Activated CD8-positive, alpha-beta T cell treated with anti-CD3 and anti-CD28 coated beads for 36 hours (primary cell): ENCODE measurements around the gene C1orf226. TPM values are rescaled to one million over a fixed set of nuclear protein-coding genes. Genes with fewer than 3 reads are reported as not detected.

Source experiments
- ATAC-seq: fragments of 200-7000 bp; cut with Tn5 transposase; one replicate; pipeline ENCODE4 v1.10.0; 2021; ENCODE audit warnings: mild to moderate bottlenecking, moderate library complexity
- CTCF ChIA-PET: fragments of 350-600 bp; sonication (Branson Sonifier 250); formaldehyde crosslinking; loops from one replicate; lab custom pipeline; 2021; ENCODE audit warnings: antibody characterized with exemption; lab: Charles Lee
- POLR2A ChIA-PET: fragments of 350-600 bp; sonication (Branson Sonifier 250); formaldehyde crosslinking; loops from one replicate; lab custom pipeline; 2021; ENCODE audit warnings: antibody characterized with exemption; lab: Charles Lee
- DNase-seq: peaks from one replicate; pipeline ENCODE4 v3.0.0-alpha.2; 2020
- H3K27ac Mint-ChIP-seq: one replicate; pipeline ENCODE4 v1.8.0; 2021; ENCODE audit warnings: mild to moderate bottlenecking, mixed read lengths
- H3K27me3 Mint-ChIP-seq: one replicate; pipeline ENCODE4 v1.8.0; 2021; ENCODE audit warnings: mixed read lengths
- H3K36me3 Mint-ChIP-seq: one replicate; pipeline ENCODE4 v1.8.0; 2021; ENCODE audit warnings: low read depth, mixed read lengths
- H3K4me1 Mint-ChIP-seq: one replicate; pipeline ENCODE4 v1.8.0; 2021; ENCODE audit warnings: low read depth, mixed read lengths
- H3K4me3 Mint-ChIP-seq: one replicate; pipeline ENCODE4 v1.8.0; 2021; ENCODE audit warnings: mild to moderate bottlenecking, moderate library complexity, mixed read lengths
- H3K9me3 Mint-ChIP-seq: one replicate; pipeline ENCODE4 v1.8.0; 2021; ENCODE audit warnings: mixed read lengths
- CTCF ChIP-seq: fragments of 200-600 bp; IDR thresholded peaks from one replicate; pipeline ENCODE4 v1.8.0; 2022; ENCODE audit warnings: antibody characterized with exemption, mild to moderate bottlenecking
- intact Hi-C: fragments of 100-400 bp; cut with micrococcal nuclease; formaldehyde crosslinking; loops from one replicate; pipeline ENCODE4 v1.10.0; 2022
- total RNA-seq, 2 experiments: library from RNA; stranded (reverse); gene quantifications; one replicate each; pipeline ENCODE4 v1.2.3, GENCODE V29; 2021

C1orf226 gene
- total RNA-seq, 2 experiments from 2014 or later: 0.07 to 0.20 TPM

DNA sequence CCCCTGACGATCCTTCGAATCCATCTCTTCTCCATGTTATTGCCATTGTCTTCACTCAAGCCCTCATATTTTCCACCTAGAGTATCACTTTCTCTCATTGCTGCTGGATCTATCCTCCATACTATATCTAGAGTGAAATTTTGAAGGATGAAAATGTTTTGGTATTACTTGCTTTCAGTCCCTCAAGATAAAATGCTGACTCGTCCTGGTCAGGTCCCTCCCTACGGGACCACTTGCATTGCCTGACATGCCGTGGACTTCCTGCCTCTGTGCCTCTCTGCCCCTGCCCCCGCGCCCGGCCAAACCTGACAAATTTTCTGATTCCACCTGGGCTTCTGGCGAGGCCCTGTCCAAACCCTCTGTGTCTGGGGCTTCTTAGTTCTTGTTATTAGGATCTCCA lies 28.4 kb upstream of the C1orf226 start:
- Mint-ChIP-seq H3K27ac (no peak overlapping the region), H3K27me3 (peaks cover 5% of the 10 kb centered on the region), H3K9me3 (no peaks in the 10 kb centered on the region), H3K36me3 (no peaks in the 10 kb centered on the region), H3K4me3 (no peak overlapping the region), H3K4me1 (no peaks in the 10 kb centered on the region)
- intact Hi-C loops: no loop called here
- ATAC-seq: no peak
- CTCF ChIA-PET: no interaction called here
- POLR2A ChIA-PET: no interaction called here
- no peak for TF ChIP-seq CTCF
- no peak for DNase-seq

- CTCF ChIA-PET: no interaction called here
Measured at GRCh38 chr1:162353702-162354101, 27.8 kb upstream of the C1orf226 start.

DNA sequence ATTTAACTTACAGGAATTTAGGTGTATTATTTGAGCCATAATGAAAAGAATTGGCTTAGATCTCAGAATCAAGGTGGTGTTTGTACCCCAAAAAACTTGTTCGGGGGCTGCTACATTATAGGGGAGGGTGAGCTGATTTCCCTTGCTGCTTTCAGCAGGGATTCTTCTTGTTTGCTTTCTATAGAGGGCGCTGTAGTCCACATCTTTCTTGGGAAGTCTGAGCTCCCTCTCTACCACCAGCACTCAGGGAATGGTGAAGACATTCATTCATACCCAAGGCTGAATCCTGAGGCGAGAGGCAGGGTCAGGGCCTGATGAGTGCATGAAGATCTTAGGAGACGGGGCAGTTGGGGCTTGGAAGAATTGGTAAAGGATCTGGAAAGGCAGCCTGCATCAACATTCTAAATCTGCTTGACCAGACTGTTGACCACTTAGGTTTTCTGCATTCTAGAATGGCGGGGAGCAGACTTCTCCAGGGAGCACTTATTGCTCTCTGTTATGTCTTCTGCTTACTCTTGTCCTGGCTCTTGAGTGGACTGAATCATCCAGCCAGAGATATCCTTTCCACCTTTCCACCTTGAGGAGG lies 23.8 kb upstream of the C1orf226 start:
- no peaks in the 10 kb centered on the region for H3K9me3 Mint-ChIP-seq
- ATAC-seq (no peak), DNase-seq (no peak)
- H3K27ac Mint-ChIP-seq: no peak overlapping the region
- peaks cover 3% of the 10 kb centered on the region for H3K27me3 Mint-ChIP-seq
- CTCF ChIA-PET: interaction anchor here (1.1 to 1.6 kb wide), 3 partner anchors 8 to 25 kb away, joined by 3 to 5 read pairs (median 3); no protein-coding TSS in a partner anchor
- H3K4me3 Mint-ChIP-seq: no peak overlapping the region
- no peaks in the 10 kb centered on the region for H3K36me3 Mint-ChIP-seq
- no peaks in the 10 kb centered on the region for H3K4me1 Mint-ChIP-seq
- POLR2A ChIA-PET: interaction anchor here (0.6 kb wide), 1 partner anchor 191 kb away, joined by 3 read pairs; no protein-coding TSS in a partner anchor
- intact Hi-C loops: no loop called here
- TF ChIP-seq CTCF: peak; percentile 29

More at GRCh38 chr1:162353702-162354101, 27.8 kb upstream of the C1orf226 start:
- Mint-ChIP-seq H3K27me3 (peaks cover 5% of the 10 kb centered on the region), H3K9me3 (no peaks in the 10 kb centered on the region), H3K27ac (no peak overlapping the region), H3K36me3 (no peaks in the 10 kb centered on the region), H3K4me3 (no peak overlapping the region), H3K4me1 (no peaks in the 10 kb centered on the region)
- TF ChIP-seq CTCF: no peak
- POLR2A ChIA-PET: no interaction called here
- intact Hi-C loops: no loop called here
- no peak for DNase-seq
- ATAC-seq: no peak

GRCh38 chr1:162358928-162359327 lies 22.6 kb upstream of the C1orf226 start:
- no peak overlapping the region for H3K27ac Mint-ChIP-seq
- DNase-seq: no peak
- no peak for ATAC-seq
- H3K9me3 Mint-ChIP-seq: no peaks in the 10 kb centered on the region
- H3K4me3 Mint-ChIP-seq: no peak overlapping the region
- H3K36me3 Mint-ChIP-seq: no peaks in the 10 kb centered on the region
- no peak for TF ChIP-seq CTCF
- CTCF ChIA-PET: no interaction called here
- no peaks in the 10 kb centered on the region for H3K4me1 Mint-ChIP-seq
- POLR2A ChIA-PET: no interaction called here
- peaks cover 3% of the 10 kb centered on the region for H3K27me3 Mint-ChIP-seq
- intact Hi-C loops: no loop called here

DNA sequence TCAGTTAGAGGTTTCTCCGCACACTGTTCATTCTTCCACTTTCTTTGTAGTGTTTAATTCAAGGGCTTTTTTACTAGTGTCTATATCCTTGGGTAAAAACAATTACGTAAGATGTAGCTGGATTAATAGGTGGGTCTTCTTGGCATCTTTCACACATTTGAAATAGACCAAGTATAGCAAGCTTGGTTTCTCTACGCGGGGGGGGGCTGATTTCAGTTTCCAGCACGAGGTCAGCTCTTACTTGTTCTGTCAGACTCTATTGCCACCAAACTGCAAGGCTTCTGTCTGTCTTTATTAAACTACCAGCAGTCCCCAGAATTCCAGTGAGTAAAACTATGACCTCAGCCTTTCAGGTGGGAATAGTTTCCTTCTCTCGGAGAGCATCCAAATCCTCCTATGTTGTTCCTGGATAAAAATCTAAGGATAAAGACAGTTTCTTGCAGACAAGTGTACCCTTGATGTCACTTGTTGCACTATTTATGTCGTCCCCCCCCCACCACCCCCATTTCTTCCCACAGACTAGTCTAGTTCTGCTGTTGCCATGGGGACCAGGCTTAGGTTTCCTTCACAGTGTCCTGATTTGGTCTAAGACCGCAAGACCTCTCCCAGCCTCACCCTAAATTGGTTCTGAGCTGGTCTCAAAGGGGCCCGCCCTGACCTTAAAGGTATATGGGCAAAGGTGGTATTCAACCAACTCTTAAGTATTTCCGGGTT lies 21.8 kb upstream of the C1orf226 start:
- Mint-ChIP-seq H3K27me3 (peaks cover 3% of the 10 kb centered on the region), H3K27ac (no peak overlapping the region), H3K9me3 (no peaks in the 10 kb centered on the region), H3K4me1 (no peaks in the 10 kb centered on the region), H3K36me3 (no peaks in the 10 kb centered on the region), H3K4me3 (no peak overlapping the region)
- no peak for DNase-seq
- ChIA-PET POLR2A (no interaction called here), CTCF (no interaction called here)
- no peak for TF ChIP-seq CTCF
- intact Hi-C loops: no loop called here
- ATAC-seq: no peak
